GM18505 (cell line): ENCODE measurements around the gene NFXL1.

Experiments used
- ATAC-seq: cut with Tn5 transposase; IDR thresholded peaks from one replicate; pipeline ENCODE4 v1.9.1; 2021; ENCODE audit not compliant: unreplicated experiment
- POLR2A ChIP-seq: IDR thresholded peaks from 4 replicates; pipeline ENCODE4 v1.6.1; 2011; ENCODE audit warnings: borderline replicate concordance; ENCODE audit not compliant: insufficient read depth, insufficient read length; ENCODE audit errors: extremely low read depth

NFXL1 gene

DNA sequence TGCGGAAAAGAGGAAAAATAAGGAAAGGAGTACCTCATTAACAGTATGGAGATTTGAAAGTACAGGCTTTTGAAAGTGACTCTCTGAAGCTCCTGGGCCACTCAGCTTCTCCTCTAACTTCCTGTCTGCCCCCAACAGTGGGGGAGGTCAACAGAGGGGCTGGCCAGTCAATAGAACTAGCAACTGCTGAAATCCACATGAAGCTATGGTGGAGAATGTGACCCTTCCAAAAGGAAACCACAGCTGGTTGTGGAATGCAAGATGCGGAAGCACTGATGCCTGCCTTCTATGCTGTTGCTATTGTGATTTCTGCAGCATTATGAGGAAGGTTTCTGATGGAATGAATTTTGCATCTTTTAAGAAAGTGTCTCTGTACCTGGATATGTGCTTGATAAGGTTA is 78.9 kb downstream of the NFXL1 start:
- no peak for TF ChIP-seq POLR2A
- ATAC-seq = no peak

DNA sequence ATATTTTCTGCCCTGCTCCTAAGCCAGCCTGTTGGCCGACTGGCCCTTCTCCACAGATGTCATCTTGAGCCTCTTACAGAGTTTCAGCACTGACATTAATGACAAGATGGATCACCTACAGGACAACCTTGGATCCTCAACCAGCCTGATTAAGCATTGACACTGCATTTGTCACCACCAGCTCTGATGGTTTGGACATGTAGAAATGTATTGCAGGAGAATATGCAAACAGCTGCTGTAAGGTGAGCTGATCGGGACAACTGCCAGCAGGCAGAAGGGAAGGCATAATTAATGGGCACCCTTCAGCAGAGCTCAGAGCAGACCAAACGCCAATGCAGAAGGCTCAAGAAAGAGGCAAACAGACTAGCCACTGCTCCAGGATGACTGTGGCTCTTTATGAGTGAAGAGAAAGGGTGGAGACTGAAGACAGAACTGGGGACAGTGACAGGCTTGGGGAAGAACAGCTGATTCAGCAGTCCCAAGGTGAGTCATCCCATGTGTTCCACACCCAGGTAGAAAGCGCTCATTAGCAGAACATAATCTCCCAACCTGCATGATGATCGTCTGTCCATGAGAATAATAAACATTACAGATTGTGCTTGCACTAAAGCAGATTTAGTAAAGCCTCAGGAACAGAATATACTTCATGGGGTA is 83.2 kb downstream of the NFXL1 start:
- ATAC-seq = no peak
- no peak for TF ChIP-seq POLR2A

DNA sequence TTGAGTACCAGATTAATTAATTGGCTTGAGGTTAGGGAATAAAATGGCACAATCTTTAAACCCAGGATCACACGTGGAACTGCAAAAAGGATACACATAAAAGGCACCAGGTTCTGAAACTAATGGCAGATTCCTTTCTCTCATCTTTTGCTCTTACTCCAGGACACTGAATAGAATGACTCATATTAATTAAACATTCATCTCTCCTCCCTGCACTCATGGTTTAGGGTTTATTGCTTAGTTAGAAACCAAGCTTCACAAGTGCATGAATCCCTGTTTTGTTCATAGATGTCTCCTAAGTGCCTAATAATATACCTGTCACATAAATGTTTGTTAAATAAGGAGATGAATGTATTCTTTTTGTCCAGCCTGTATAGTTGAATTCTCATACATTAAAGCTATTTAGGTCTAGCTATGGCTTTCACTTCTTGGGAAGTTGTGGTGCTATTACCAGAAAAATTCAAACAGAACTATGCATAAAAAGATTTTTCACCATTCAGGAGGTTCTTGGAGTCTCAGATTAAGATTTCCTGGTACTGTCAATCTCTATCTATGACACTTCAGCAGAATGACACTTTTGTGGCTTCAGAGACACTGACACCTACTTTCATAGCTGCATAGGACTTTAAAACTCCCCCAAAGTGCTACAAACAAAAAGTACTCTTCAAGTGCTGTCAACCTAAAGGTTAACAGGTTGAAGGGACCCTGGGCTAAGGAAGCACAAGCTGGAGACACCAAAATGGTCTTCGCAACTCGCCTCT is 83.9 kb downstream of the NFXL1 start:
- no peak for ATAC-seq
- no peak for TF ChIP-seq POLR2A

DNA sequence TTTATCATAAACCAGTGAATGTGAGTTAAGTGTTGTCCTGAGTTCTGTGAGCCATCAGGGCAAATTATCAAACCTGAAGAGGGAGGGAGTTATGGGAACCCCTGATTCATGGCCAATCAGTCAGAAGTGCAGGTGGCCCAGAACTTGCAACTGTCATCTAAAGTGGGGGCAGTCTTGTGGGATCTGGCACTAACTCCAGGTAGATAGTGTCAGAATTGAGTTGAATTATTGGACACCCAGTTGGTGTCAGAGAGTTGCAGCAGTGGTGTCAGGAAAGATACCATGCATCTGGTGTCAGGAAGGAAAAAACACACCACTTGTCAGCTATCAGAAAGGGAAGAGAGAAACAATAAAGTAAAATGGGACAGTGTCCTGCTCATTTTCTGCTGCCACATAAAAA is 84.9 kb downstream of the NFXL1 start:
- no peak for ATAC-seq
- TF ChIP-seq POLR2A = no peak

DNA sequence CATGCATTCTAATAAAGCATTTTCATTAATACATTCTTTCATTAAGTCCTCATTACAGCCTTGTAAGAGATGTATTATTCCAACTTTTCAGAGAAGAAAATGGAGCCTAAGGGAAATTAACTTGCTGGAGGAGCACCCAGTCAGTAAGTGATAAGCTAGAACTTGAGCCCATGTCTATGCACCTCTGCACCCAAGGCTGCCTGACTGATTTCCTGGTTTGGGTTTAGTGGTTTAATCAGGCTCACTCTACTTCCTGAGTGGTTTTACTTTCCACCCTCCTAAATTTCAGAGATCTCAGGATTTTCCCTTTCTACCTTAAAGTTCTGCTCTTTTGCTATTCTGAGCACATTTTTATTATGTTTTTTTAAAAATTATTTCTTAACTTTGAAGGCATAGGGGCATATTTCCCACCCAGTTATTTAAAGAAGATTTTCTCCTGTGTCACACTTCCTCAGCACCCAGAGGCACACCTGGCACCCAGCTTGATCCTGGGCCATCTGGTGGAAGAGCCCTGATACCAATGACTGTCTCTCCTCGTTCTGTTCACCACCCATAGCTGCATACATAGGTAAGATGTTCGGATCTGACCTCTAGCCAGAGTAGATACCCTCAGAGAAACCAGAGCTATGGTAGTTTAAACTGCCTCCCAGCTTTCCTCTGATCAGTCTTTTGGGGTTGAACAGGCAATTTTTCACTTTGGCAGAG is 86.9 kb downstream of the NFXL1 start:
- ATAC-seq = no peak
- TF ChIP-seq POLR2A = no peak

DNA sequence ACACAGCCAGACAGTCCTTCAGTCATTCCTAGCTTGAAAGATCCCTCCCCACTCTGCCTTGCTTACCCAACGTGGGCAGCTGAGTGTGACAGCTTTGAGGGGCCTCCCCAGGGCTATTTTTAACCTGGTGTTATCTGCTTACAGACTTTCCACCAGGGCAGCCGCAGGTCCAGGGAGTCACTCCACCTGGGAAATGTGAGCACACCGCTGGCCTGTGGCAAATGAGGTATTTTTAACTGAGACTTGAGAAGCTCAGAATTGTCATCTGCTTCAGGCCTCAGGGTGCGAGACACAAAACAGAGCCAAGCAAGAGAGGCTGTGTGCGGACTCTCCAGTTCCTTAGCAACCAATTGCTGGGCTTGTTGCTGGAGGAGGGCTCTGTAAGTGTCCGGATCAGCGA is 89.5 kb downstream of the NFXL1 start:
- no peak for TF ChIP-seq POLR2A
- ATAC-seq = peak; percentile 68

DNA sequence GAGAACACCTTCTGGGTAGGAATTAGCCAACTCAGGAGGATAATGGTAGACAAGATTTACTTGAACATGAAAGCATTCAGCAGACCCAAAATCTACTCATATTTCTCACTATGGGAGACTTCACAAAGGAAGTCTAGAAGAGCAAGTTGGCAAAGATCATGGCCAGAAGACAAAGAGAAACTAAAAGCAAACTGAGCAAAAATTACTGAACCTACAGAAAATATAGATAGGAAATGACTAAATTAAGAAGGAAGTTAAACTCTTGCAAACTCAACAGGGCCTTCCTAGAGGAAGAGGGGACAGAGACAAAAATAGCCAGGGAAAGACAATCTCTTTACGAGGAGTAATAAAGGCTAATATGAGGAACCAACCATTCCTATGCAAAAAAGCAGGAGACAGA is 95.2 kb downstream of the NFXL1 start:
- no peak for ATAC-seq
- TF ChIP-seq POLR2A = no peak

DNA sequence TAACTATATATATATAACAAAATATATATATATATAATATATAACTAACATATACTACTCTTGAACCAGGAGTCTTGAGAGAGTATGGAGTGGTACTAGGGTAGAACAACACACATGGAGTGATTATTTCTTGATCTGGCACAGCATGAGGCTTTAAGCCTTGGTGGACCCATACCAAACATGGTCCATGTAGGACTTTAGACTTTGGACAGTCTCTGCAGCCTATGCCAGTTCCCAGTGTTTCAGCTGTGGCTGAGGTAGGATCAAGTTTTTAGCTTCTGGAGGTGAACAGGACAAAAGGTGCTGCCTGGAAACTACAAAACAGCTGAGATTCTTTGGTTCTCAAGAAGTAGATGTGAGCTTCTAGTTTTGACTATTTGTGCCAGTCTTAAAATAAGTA is 97.1 kb downstream of the NFXL1 start:
- ATAC-seq = no peak
- TF ChIP-seq POLR2A = no peak

DNA sequence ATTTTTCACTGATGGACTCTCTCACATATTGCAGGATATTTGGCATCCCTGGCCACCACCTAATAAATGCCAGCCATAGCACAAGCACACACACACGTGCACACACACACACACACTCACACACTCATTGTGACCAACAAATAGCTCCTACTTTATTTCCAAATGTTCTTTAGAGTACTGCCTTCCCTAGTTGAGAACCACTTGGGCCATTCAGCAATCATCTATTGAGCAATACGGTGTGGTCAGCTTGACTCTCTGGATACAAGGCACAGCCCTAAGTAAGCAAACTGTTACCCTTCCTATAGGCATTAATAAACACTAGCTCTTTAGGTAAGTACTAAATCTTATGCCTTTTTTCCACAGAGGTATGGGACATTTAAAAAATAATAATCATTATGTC is 97.6 kb downstream of the NFXL1 start:
- TF ChIP-seq POLR2A = no peak
- no peak for ATAC-seq

DNA sequence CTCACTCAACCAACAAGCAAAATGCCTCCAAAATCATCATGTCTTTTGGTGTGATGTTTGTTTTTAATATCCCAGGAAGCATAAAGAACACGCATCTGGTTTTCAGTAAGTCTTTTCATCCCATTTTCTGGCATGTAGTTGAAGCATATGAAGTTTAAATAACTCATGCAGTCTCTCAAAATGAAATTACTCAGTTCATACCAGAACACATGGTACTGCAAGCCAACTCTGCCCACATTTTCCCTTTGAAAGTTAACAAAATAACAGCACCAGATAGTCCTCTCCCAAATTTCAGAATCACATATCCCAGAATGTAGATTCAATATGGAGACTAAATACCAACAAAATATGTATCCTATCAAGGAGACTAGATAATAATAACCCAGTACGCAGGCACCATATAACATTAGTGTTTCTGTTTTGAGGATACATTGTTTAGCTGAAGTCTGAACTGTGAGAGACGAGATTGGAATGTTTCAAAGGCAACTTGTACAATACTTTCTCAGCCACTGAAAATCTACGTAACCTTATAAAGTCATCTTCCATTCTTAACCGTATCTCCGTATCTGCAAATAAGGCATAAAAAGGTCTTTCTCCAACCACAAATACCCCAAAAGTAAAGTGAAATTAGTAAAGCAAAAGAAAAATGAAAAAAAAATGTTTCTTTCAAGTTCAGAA is 99.6 kb downstream of the NFXL1 start:
- TF ChIP-seq POLR2A = no peak
- no peak for ATAC-seq

DNA sequence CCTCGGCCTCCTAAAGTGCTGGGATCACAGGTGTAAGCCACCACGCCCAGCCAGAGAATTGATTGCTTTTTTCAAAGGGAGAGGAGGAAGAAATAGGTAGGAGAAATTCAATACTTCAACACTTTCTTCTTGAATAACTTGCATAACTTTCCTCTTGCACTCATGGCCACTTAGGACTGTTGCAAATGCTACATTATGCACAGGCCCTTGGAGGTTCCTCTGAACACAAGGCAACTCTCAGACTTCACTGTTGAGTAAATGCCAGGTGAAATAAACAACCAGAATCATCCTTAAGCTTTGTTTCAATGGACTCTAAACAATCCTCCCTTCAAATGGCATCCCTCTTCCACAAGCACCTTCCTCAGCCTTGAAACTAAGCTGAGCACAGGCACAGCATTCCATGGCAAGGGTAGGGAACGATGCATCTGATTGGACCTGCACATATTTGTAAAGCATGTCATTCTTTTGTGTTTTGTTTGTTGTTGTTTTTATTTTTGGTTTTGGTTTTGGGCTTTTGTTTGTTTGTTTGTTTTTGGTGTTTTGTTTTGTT is 104.7 kb downstream of the NFXL1 start:
- ATAC-seq = no peak
- no peak for TF ChIP-seq POLR2A

DNA sequence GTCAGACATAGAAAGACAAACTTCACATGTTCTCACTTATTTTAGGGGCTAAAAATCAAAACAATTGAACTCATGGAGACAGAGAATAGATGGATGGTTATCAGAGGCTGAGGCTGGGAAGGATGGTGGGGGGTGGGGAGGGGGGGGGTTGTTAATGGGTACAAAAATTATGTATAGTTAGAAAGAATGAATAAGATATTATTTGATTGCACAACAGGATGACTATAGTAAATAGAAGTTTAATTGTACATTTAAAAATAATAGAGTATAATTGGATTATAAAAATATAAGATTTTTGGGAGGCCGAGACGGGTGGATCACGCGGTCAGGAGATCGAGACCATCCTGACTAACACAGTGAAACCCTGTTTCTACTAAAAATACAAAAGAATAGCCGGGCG is 109.8 kb downstream of the NFXL1 start:
- ATAC-seq = no peak
- no peak for TF ChIP-seq POLR2A

DNA sequence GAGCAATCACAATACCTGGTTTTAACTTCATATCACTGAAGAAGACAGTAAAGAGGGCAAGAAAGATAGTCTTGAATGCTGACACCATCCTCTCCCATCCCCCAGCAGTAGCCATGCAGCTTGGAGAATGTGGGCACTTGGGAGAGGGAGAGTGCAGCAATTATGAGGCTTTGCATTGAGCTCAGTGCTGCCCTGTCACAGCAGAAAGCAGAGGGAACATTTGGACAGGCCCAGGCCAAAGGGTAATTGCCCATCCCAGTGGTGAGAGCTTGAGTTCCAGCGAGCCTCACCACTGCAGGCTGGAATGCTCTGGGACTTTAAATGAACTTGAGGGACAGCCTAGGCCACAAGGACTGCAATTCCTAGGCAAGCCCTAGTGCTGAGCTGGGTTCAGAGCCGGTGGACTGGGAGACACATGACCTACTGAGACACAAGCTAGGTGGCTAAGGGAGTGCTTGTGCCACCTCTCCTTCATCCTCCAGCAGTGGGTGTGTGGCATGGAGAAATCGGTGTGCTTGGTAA is 112.8 kb downstream of the NFXL1 start:
- ATAC-seq = no peak

More for the DNA sequence above, 112.8 kb downstream of the NFXL1 start:
- TF ChIP-seq POLR2A = no peak
